ENCODE results near the gene CNNM1.

The CNNM1 gene

GRCh38 chr10:99325281-99325680 lies 3.9 kb upstream of the CNNM1 start:
- TF ChIP-seq GATA3 (IDR thresholded peaks at IDR 0.05; ENCODE audit: low read depth, low read length) (no peak), GATA2 (IDR thresholded peaks at IDR 0.05; ENCODE audit: low read depth, low read length) (no peak)

- no peak for TF ChIP-seq GATA3 (IDR thresholded peaks at IDR 0.05; ENCODE audit: low read depth, low read length)
Observed at GRCh38 chr10:99326871-99327270, 2.3 kb upstream of the CNNM1 start.

GRCh38 chr10:99328579-99329303 lies 415 bp upstream of the CNNM1 start:
- no peak for TF ChIP-seq GATA2 (IDR thresholded peaks at IDR 0.05; ENCODE audit: low read depth, low read length)
- TF ChIP-seq GATA3 (IDR thresholded peaks at IDR 0.05; ENCODE audit: low read depth, low read length): no peak

DNA sequence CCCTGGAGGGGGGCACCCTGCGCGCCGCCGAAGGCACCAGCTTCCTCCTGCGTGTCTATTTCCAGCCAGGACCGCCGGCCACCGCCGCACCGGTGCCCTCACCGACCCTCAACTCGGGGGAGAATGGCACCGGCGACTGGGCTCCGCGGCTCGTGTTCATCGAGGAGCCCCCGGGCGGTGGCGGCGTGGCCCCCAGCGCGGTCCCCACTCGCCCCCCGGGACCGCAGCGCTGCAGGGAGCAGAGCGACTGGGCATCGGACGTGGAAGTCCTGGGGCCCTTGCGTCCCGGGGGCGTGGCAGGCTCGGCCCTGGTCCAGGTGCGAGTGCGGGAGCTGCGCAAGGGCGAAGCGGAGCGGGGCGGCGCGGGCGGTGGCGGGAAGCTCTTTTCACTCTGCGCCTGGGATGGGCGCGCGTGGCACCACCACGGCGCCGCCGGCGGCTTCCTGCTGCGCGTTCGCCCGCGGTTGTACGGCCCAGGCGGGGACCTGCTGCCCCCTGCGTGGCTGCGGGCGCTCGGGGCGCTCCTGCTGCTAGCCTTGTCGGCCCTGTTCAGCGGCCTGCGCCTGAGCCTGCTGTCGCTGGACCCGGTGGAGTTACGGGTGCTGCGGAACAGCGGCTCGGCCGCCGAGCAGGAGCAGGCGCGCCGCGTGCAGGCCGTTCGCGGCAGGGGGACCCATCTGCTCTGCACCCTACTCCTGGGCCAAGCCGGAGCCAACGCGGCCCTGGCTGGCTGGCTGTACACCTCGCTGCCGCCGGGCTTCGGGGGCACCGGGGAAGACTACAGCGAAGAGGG lies 594 bp downstream of the CNNM1 start:
- TF ChIP-seq GATA2 (IDR thresholded peaks at IDR 0.05; ENCODE audit: low read depth, low read length) (no peak), GATA3 (IDR thresholded peaks at IDR 0.05; ENCODE audit: low read depth, low read length) (no peak)

GRCh38 chr10:99330347-99330924 lies 1.3 kb downstream of the CNNM1 start:
- no peak for TF ChIP-seq GATA3 (IDR thresholded peaks at IDR 0.05; ENCODE audit: low read depth, low read length)
- peak; percentile 52; the same call in 1 of the 2 replicates for TF ChIP-seq GATA2 (IDR thresholded peaks at IDR 0.05; ENCODE audit: low read depth, low read length)

DNA sequence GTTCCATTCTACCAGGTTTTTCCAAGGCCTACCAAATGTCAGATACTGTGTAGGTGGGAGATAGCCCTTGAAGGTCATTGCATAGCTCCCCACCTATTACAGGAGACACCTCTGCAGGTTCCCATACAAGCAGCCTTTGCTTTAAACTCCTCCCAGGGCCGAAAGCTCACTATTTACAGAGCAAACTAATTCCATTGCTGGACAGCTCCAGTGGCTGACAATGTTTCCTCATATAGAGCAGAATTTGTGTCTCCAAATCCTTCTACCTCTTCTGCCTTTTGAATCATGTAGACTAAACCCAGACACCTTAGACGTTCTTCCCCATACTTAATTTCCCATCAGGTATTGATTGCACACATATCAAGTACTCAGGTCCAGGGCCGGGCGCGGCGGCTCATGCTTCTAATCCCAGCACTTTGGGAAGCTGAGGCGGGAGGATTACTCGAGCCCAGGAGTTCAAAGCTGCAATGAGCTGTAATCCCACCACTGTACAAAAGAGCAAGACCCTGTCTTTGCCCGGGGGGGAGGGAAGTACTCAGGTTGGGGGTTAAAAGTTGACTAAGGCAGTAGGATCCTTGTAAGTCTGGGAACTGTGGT lies 2.1 kb downstream of the CNNM1 start:
- TF ChIP-seq GATA2 (IDR thresholded peaks at IDR 0.05; ENCODE audit: low read depth, low read length): no peak
- no peak for TF ChIP-seq GATA3 (IDR thresholded peaks at IDR 0.05; ENCODE audit: low read depth, low read length)

- no peak for TF ChIP-seq GATA3 (IDR thresholded peaks at IDR 0.05; ENCODE audit: low read depth, low read length)
- TF ChIP-seq GATA2 (IDR thresholded peaks at IDR 0.05; ENCODE audit: low read depth, low read length): no peak
Observed at GRCh38 chr10:99337311-99337811, 8.2 kb downstream of the CNNM1 start.

DNA sequence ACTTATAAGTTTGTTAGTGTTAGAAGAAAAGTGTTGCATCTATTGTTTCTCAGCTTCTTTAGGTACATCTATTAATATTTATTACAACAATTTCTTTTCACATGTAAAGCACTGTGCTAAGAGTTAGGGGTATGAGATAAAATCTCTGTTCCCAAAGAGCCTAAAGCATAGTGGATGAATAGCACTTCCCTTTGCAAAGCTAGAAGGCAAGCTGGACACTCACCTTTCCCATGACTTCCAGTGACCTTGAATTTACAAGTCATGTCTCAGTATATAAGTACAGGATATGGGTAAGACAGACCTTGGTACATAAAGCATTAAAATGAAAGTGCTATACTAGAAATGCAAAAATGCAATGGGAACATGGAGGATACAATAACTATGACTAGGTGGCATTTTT lies 8.7 kb downstream of the CNNM1 start:
- no peak for TF ChIP-seq GATA2 (IDR thresholded peaks at IDR 0.05; ENCODE audit: low read depth, low read length)
- TF ChIP-seq GATA3 (IDR thresholded peaks at IDR 0.05; ENCODE audit: low read depth, low read length): no peak

GRCh38 chr10:99339077-99339476 lies 9.9 kb downstream of the CNNM1 start:
- TF ChIP-seq GATA3 (IDR thresholded peaks at IDR 0.05; ENCODE audit: low read depth, low read length) (no peak), GATA2 (IDR thresholded peaks at IDR 0.05; ENCODE audit: low read depth, low read length) (no peak)

DNA sequence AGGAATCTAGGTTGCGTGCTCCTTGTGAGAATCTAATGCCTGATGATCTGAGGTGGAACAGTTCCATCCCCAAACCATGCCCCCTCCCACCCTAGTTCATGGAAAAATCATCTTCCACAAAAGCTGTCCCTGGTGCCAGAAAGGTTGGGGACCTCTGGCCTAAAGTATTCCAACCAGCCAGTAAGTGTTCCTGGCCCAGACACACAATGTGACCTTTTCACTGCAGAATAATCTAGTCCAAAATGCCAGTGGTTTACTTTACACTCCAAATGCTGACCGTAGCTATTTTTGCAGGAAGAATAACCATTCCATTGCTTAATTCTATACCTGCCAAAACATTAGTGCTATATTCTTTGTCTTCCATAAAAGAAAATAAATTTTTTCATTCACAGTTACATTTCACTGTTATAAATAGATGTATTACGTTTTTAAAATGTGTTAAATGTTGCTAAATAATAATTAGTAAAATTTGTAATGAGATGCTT lies 10.4 kb downstream of the CNNM1 start:
- TF ChIP-seq GATA3 (IDR thresholded peaks at IDR 0.05; ENCODE audit: low read depth, low read length) (no peak), GATA2 (IDR thresholded peaks at IDR 0.05; ENCODE audit: low read depth, low read length) (no peak)

DNA sequence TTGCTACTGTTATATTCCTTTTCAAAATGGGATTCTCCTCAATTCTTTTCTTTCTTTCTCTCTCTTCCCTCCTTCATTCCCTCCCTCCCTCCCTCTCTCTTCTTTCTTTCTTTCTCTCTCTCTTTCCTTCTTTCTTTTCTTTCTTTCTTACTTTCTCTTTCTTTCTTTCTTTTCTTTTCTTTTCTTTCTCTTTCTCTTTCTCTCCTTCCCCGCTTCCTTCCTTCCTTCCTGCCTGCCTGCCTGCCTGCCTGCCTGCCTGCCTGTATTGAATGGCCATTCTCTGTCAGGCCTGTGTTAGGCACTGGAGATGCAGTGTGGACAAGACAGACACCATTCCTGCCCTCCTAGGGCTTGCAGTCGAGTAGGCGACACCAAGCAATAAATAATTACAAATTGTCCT lies 11.5 kb downstream of the CNNM1 start:
- TF ChIP-seq GATA2 (IDR thresholded peaks at IDR 0.05; ENCODE audit: low read depth, low read length) (no peak), GATA3 (IDR thresholded peaks at IDR 0.05; ENCODE audit: low read depth, low read length) (no peak)

DNA sequence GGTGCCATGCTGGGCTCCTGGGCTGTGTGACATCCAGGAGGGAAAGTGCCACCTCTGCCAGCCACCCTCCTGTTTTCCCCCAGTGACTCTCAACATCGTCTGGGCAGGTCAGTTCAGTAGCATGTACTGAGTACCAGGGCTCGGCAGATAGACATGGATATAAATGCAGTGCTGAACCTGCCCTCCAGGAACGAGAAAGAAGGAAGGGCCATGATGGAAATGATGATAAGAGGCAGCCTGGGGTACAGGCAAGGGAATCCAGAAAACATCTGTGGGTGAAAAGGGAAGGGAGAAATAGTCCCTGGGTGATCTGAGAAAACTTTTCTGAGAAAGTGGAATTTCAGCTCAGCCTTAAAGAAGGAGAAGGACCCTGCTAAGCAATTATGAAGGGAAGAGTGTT lies 12.1 kb downstream of the CNNM1 start:
- no peak for TF ChIP-seq GATA3 (IDR thresholded peaks at IDR 0.05; ENCODE audit: low read depth, low read length)
- peak; percentile 69 for TF ChIP-seq GATA2 (IDR thresholded peaks at IDR 0.05; ENCODE audit: low read depth, low read length)

GRCh38 chr10:99341860-99342490 lies 12.8 kb downstream of the CNNM1 start:
- TF ChIP-seq GATA3 (IDR thresholded peaks at IDR 0.05; ENCODE audit: low read depth, low read length) (no peak), GATA2 (IDR thresholded peaks at IDR 0.05; ENCODE audit: low read depth, low read length) (no peak)

- TF ChIP-seq GATA3 (IDR thresholded peaks at IDR 0.05; ENCODE audit: low read depth, low read length) (no peak), GATA2 (IDR thresholded peaks at IDR 0.05; ENCODE audit: low read depth, low read length) (no peak)
Observed at GRCh38 chr10:99343262-99343661, 14.1 kb downstream of the CNNM1 start.
